GM21576 (cell line): ENCODE measurements around the gene PXK.

ENCODE experiments used
- ATAC-seq: cut with Tn5 transposase; IDR thresholded peaks from one replicate; pipeline ENCODE4 v1.9.1; 2021; ENCODE audit warnings: mild to moderate bottlenecking, moderate library complexity; ENCODE audit not compliant: unreplicated experiment

Gene PXK

GRCh38 chr3:58459160-58459559 is 126.5 kb downstream of the PXK start:
- ATAC-seq: no peak

GRCh38 chr3:58462829-58463180 is 130.1 kb downstream of the PXK start:
- ATAC-seq: no peak

GRCh38 chr3:58463181-58463941 is 130.7 kb downstream of the PXK start:
- ATAC-seq: peak; percentile 90

- no peak for ATAC-seq
Measured at GRCh38 chr3:58463942-58464271, 131.2 kb downstream of the PXK start.

- no peak for ATAC-seq
Measured at GRCh38 chr3:58464866-58465265, 132.2 kb downstream of the PXK start.

GRCh38 chr3:58466899-58467563 is 134.3 kb downstream of the PXK start:
- ATAC-seq: no peak

- ATAC-seq: no peak
Measured at GRCh38 chr3:58469096-58469495, 136.4 kb downstream of the PXK start.

- ATAC-seq: no peak
Measured at GRCh38 chr3:58470363-58471024, 137.8 kb downstream of the PXK start.

GRCh38 chr3:58471025-58471887 is 138.6 kb downstream of the PXK start:
- ATAC-seq: no peak

- no peak for ATAC-seq
Measured at GRCh38 chr3:58473275-58473674, 140.6 kb downstream of the PXK start.

GRCh38 chr3:58474348-58474911 is 141.7 kb downstream of the PXK start:
- ATAC-seq: no peak

- ATAC-seq: no peak
Measured at GRCh38 chr3:58474967-58475578, 142.4 kb downstream of the PXK start.
